ENCODE measurements around the gene CACNA2D1.
A peak's percentile ranks its signal among the peaks of the same experiment; 100 is the strongest.

The CACNA2D1 gene

DNA sequence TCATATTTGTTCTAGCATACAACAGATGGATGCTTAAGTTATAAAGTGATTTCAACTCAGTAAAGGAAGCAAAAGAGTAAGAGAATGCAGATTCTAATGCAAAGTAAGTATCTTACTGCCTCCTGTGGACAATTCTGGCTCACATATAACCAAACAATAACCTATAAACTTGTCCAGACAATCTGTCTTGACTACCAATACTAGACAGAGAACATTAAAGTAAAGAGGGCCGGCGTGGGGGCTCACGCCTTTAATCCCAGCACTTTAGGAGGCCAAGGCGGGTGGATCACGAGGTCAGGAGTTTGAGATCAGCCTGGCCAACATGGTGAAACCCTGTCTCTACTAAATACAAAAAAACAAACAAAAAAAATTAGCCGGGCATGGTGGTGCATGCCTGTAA lies 329.3 kb downstream of the CACNA2D1 start:
- H3K27me3 ChIP-seq (ENCODE audit: control insufficient read depth, insufficient read depth, low read length, poor library complexity, severe bottlenecking), result no peaks in the 10 kb centered on the region
- H3K9me3 ChIP-seq (ENCODE audit: control insufficient read depth, low read length), result no peaks in the 10 kb centered on the region
- H3K36me3 ChIP-seq (ENCODE audit: control insufficient read depth, insufficient read depth, low read length), result no peaks in the 10 kb centered on the region
- H3K4me3 ChIP-seq (ENCODE audit: insufficient read depth, low read depth, low read length), result no peak overlapping the region
- peaks cover 3% of the 10 kb centered on the region for H3K4me1 ChIP-seq (ENCODE audit: control insufficient read depth, insufficient read depth, low read length)
- no peak overlapping the region for H3K27ac ChIP-seq (ENCODE audit: insufficient read depth, low read depth, low read length, poor library complexity, severe bottlenecking)
- WGBS, 2 experiments, result 87 to 92% methylated on average over 6 of the region's 6 CpGs

DNA sequence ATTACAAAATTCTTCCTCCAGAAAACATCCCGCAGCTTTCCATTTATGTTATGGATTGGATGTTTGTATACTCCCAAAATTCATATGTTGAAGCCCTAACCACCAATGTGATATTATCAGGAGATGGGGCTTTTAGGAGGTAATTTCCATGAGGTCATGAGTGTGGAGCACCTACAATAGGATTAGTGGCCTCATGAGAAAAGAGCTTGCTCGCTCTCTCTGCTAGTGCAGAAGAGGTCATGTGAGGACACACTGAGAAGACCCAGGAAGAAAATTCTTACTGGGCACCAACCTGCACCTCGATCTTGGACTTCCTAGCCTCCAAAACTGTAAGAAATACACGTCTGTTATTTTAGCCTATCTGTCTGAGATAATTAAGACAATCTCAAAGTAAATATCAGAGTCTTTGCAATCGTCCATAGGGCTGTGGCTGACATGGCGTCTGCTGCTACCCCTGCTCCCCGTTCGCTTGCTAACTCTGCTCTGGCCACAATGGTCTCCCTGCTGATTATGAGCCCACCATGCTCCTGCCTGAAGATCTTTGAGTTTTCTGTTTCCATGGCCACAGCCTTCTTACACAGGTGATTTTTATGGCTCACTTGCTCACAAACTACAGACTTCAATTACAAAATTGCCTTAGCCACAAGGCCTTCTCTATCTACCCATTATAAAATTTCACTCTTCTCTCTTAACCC lies 333.3 kb downstream of the CACNA2D1 start:
- 62 to 63% methylated on average over 7 to 8 of the region's 8 CpGs for WGBS, 2 experiments
- H3K4me3 ChIP-seq (ENCODE audit: insufficient read depth, low read depth, low read length), result no peak overlapping the region
- H3K27ac ChIP-seq (ENCODE audit: insufficient read depth, low read depth, low read length, poor library complexity, severe bottlenecking), result peak overlapping the region; percentile 28
- no peaks in the 10 kb centered on the region for H3K36me3 ChIP-seq (ENCODE audit: control insufficient read depth, insufficient read depth, low read length)
- peaks cover 3% of the 10 kb centered on the region for H3K4me1 ChIP-seq (ENCODE audit: control insufficient read depth, insufficient read depth, low read length)
- H3K27me3 ChIP-seq (ENCODE audit: control insufficient read depth, insufficient read depth, low read length, poor library complexity, severe bottlenecking), result no peaks in the 10 kb centered on the region
- H3K9me3 ChIP-seq (ENCODE audit: control insufficient read depth, low read length), result no peaks in the 10 kb centered on the region

DNA sequence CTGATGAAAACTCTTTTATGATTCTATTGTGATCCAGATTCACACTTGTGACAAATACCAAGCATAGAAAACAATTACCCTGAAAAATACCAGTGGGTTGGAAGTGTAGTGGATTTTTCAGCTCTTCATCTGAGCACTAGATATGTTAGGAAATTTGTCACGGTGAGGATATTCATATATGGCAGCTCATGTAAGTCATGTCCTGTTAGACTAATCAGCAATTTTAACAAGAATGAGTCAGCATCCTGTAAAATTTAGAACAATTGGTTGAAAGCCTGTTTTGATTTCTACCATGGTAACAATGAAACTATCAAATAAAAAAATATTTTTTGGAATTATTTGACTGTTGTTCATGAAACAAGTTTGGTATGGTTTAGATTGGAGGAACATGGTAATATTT lies 334.3 kb downstream of the CACNA2D1 start:
- no peaks in the 10 kb centered on the region for H3K36me3 ChIP-seq (ENCODE audit: control insufficient read depth, insufficient read depth, low read length)
- no peaks in the 10 kb centered on the region for H3K9me3 ChIP-seq (ENCODE audit: control insufficient read depth, low read length)
- H3K27me3 ChIP-seq (ENCODE audit: control insufficient read depth, insufficient read depth, low read length, poor library complexity, severe bottlenecking), result no peaks in the 10 kb centered on the region
- WGBS, 2 experiments, result 83 to 92% methylated on average over 1 of the region's 1 CpG
- peaks cover 3% of the 10 kb centered on the region for H3K4me1 ChIP-seq (ENCODE audit: control insufficient read depth, insufficient read depth, low read length)
- no peak overlapping the region for H3K27ac ChIP-seq (ENCODE audit: insufficient read depth, low read depth, low read length, poor library complexity, severe bottlenecking)
- no peak overlapping the region for H3K4me3 ChIP-seq (ENCODE audit: insufficient read depth, low read depth, low read length)

DNA sequence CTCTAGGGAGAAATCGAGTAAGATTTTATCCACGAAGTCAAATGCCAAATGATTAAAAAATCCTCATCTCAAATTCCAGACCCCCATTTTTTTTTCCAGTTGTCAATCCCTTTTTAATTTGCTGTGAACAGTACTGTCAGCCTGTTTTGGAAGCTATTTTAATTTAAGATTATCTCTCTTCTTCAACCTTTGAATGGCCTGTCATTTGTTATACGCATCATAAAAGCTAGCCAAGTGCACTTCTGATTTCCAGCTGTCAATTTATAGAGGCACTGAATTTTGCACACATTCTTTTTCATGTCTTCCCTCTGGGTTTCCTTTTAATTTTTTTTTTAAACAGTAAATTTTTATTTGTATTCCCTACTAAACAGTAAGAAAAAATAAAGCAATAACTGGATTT lies 337.4 kb downstream of the CACNA2D1 start:
- H3K36me3 ChIP-seq (ENCODE audit: control insufficient read depth, insufficient read depth, low read length), result no peaks in the 10 kb centered on the region
- H3K4me3 ChIP-seq (ENCODE audit: insufficient read depth, low read depth, low read length), result no peak overlapping the region
- 92 to 97% methylated on average over 3 of the region's 3 CpGs for WGBS, 2 experiments
- peaks cover 3% of the 10 kb centered on the region for H3K4me1 ChIP-seq (ENCODE audit: control insufficient read depth, insufficient read depth, low read length)
- no peaks in the 10 kb centered on the region for H3K27me3 ChIP-seq (ENCODE audit: control insufficient read depth, insufficient read depth, low read length, poor library complexity, severe bottlenecking)
- H3K9me3 ChIP-seq (ENCODE audit: control insufficient read depth, low read length), result no peaks in the 10 kb centered on the region
- no peak overlapping the region for H3K27ac ChIP-seq (ENCODE audit: insufficient read depth, low read depth, low read length, poor library complexity, severe bottlenecking)

DNA sequence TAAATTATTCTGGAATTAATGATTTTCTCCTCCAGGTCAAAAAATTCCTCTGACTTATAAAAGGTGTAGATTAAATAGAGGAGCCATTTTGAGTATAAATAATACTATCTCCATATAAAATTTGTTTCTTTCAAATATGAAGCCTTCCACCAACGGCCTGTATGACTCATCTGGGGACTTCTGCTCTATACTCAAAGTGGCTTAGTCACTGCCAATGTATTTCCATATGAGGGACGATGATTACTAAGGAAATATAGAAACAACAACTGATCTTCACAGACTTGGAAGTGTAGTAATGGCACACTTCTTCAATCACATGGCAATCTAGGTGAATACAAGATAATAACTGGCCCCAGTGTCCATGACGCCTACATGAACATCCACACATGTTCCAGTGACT lies 338.1 kb downstream of the CACNA2D1 start:
- Histone ChIP-seq H3K4me3 (ENCODE audit: insufficient read depth, low read depth, low read length) (no peak overlapping the region), H3K36me3 (ENCODE audit: control insufficient read depth, insufficient read depth, low read length) (no peaks in the 10 kb centered on the region), H3K9me3 (ENCODE audit: control insufficient read depth, low read length) (no peaks in the 10 kb centered on the region), H3K4me1 (ENCODE audit: control insufficient read depth, insufficient read depth, low read length) (no peaks in the 10 kb centered on the region), H3K27ac (ENCODE audit: insufficient read depth, low read depth, low read length, poor library complexity, severe bottlenecking) (no peak overlapping the region), H3K27me3 (ENCODE audit: control insufficient read depth, insufficient read depth, low read length, poor library complexity, severe bottlenecking) (no peaks in the 10 kb centered on the region)
- WGBS, 2 experiments, result 95 to 100% methylated on average over 2 of the region's 3 CpGs

DNA sequence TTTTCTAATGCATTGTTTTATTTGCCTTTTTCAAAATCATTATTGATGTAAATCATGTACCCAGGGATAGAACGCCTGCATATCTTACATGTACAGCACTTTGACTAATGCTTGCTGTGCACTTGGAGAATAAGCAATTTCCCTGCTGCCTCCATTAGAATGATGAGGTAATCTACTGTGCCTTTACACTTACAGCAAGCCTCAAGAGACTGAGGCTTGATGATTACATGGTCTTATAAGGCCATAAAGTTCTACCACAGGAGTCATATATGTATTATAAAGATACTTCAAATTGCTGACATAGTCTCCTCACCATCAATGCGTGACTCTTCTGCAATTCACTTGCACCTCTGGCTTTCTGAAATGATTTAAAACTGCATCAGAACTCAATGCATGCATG lies 345.2 kb downstream of the CACNA2D1 start:
- no peaks in the 10 kb centered on the region for H3K9me3 ChIP-seq (ENCODE audit: control insufficient read depth, low read length)
- no peaks in the 10 kb centered on the region for H3K36me3 ChIP-seq (ENCODE audit: control insufficient read depth, insufficient read depth, low read length)
- no peak overlapping the region for H3K4me3 ChIP-seq (ENCODE audit: insufficient read depth, low read depth, low read length)
- H3K4me1 ChIP-seq (ENCODE audit: control insufficient read depth, insufficient read depth, low read length), result no peaks in the 10 kb centered on the region
- 85 to 95% methylated on average over 2 of the region's 2 CpGs for WGBS, 2 experiments
- no peaks in the 10 kb centered on the region for H3K27me3 ChIP-seq (ENCODE audit: control insufficient read depth, insufficient read depth, low read length, poor library complexity, severe bottlenecking)
- no peak overlapping the region for H3K27ac ChIP-seq (ENCODE audit: insufficient read depth, low read depth, low read length, poor library complexity, severe bottlenecking)

DNA sequence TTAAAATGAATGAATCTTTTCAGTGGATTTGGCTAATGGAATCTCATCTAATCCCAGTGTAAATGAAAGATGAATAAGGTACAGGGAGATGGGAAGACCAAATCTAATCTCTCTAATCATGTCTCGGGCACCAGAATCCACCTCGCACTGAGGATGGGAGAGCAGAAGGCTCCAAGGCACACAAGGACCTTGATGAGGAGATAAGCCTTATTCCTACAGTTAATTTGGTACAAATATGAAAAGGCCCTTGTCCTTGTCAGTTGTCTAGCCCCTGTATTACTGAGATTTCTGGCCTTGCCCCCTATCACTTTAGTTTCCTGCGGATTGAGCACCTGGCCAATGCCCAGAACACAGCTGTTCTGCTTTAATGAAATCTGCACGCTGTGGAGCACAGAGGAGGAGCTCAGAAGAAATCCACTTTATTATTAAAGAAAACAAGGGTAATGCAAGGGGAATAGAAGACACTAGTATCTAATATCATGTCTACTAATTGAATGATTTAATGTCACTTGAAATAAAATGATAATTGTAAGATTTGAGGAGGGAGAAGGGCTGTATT lies 352.4 kb downstream of the CACNA2D1 start:
- Histone ChIP-seq H3K27me3 (ENCODE audit: control insufficient read depth, insufficient read depth, low read length, poor library complexity, severe bottlenecking) (no peaks in the 10 kb centered on the region), H3K27ac (ENCODE audit: insufficient read depth, low read depth, low read length, poor library complexity, severe bottlenecking) (no peak overlapping the region), H3K36me3 (ENCODE audit: control insufficient read depth, insufficient read depth, low read length) (no peaks in the 10 kb centered on the region), H3K4me3 (ENCODE audit: insufficient read depth, low read depth, low read length) (no peak overlapping the region), H3K4me1 (ENCODE audit: control insufficient read depth, insufficient read depth, low read length) (no peaks in the 10 kb centered on the region), H3K9me3 (ENCODE audit: control insufficient read depth, low read length) (no peaks in the 10 kb centered on the region)
- WGBS, 2 experiments, result 94 to 98% methylated on average over 3 to 4 of the region's 4 CpGs

DNA sequence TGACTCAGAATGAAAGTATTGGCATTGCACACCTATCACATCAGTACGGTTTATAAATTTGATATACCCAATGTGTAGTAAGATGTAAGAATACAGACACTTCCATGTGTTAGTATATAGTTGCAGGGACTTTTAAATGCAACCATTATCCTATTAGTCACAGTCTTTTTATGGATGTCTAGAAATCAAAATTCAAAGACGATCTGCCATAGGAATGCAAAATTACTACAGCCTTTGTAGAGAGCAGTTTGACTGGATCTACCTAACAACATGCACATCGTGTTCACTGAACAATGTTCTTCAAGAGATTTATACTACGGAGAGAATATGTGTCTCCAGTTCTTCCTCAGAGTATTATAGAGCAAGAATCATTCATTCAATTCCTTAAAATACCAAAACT lies 356.5 kb downstream of the CACNA2D1 start:
- no peaks in the 10 kb centered on the region for H3K9me3 ChIP-seq (ENCODE audit: control insufficient read depth, low read length)
- H3K4me1 ChIP-seq (ENCODE audit: control insufficient read depth, insufficient read depth, low read length), result no peaks in the 10 kb centered on the region
- no peaks in the 10 kb centered on the region for H3K27me3 ChIP-seq (ENCODE audit: control insufficient read depth, insufficient read depth, low read length, poor library complexity, severe bottlenecking)
- H3K4me3 ChIP-seq (ENCODE audit: insufficient read depth, low read depth, low read length), result no peak overlapping the region
- no peak overlapping the region for H3K27ac ChIP-seq (ENCODE audit: insufficient read depth, low read depth, low read length, poor library complexity, severe bottlenecking)
- WGBS, 2 experiments, result 85 to 100% methylated on average over 2 to 4 of the region's 4 CpGs
- no peaks in the 10 kb centered on the region for H3K36me3 ChIP-seq (ENCODE audit: control insufficient read depth, insufficient read depth, low read length)

DNA sequence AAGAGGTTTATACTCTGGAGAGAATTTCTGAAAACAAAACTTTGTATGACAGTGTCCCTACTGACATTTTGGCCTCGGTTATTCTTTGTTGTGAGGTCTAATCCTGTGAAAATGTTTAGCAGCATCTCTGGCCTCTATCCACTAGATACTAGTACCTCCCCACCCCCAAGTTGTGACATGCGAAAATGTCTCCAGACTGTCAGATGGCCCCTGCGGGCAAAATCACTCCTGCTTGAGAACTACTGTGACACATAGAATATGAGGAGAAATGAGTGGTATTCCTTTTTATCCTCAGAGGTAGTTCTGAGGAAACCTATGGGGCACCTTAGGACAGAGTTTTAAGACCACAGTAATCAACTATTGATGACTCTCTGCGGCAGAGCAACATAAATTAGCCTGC lies 358.5 kb downstream of the CACNA2D1 start:
- 98 to 100% methylated on average over 3 of the region's 4 CpGs for WGBS, 2 experiments
- no peaks in the 10 kb centered on the region for H3K4me1 ChIP-seq (ENCODE audit: control insufficient read depth, insufficient read depth, low read length)
- no peak overlapping the region for H3K4me3 ChIP-seq (ENCODE audit: insufficient read depth, low read depth, low read length)
- H3K27ac ChIP-seq (ENCODE audit: insufficient read depth, low read depth, low read length, poor library complexity, severe bottlenecking), result no peak overlapping the region
- no peaks in the 10 kb centered on the region for H3K27me3 ChIP-seq (ENCODE audit: control insufficient read depth, insufficient read depth, low read length, poor library complexity, severe bottlenecking)
- H3K9me3 ChIP-seq (ENCODE audit: control insufficient read depth, low read length), result no peaks in the 10 kb centered on the region
- H3K36me3 ChIP-seq (ENCODE audit: control insufficient read depth, insufficient read depth, low read length), result no peaks in the 10 kb centered on the region

DNA sequence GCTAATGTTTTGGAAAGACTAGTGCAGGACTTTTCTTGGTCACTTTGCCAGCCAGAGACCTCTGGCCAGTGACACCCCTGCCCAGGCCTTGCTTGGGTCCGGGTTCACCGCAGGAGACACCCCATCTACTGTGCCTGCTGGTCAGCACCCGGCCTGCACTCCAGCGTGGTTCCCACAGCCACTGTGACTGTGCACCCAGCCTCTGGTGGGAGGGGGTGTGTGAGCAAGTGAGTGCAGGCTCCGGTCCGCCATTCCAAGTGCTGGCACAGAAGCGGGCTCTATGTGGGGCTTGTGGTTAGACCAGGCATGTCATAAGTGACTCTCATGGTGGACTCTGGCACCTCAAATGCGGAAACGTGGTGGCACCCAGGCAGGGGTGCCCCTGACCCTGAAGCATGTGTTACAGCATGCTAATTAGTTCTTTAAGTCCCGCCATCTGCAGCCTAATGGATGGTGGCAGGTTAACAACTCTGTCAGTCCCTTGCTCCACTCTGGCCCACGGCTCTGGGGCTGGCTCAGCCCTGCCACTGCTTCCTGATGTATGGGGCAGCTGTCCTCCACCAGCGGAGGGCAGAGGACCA lies 361.8 kb downstream of the CACNA2D1 start:
- Histone ChIP-seq H3K9me3 (ENCODE audit: control insufficient read depth, low read length) (no peaks in the 10 kb centered on the region), H3K27ac (ENCODE audit: insufficient read depth, low read depth, low read length, poor library complexity, severe bottlenecking) (no peak overlapping the region), H3K4me3 (ENCODE audit: insufficient read depth, low read depth, low read length) (no peak overlapping the region), H3K27me3 (ENCODE audit: control insufficient read depth, insufficient read depth, low read length, poor library complexity, severe bottlenecking) (no peaks in the 10 kb centered on the region), H3K36me3 (ENCODE audit: control insufficient read depth, insufficient read depth, low read length) (no peaks in the 10 kb centered on the region), H3K4me1 (ENCODE audit: control insufficient read depth, insufficient read depth, low read length) (no peaks in the 10 kb centered on the region)
- 91 to 92% methylated on average over 12 of the region's 12 CpGs for WGBS, 2 experiments
